HEK293 (cell line): ENCODE data around the gene EVL.

ENCODE experiments used
- EGR2 ChIP-seq: fragments of 450-650 bp; formaldehyde crosslinking; IDR thresholded peaks from 2 replicates; pipeline ENCODE4 v1.5.1; 2016; ENCODE audit warnings: low read depth, missing biosample characterization, missing genetic modification characterization
- KLF10 ChIP-seq: fragments of 450-650 bp; IDR thresholded peaks from 2 replicates; pipeline ENCODE4 v1.5.1; 2018; ENCODE audit warnings: missing biosample characterization, mild to moderate bottlenecking, missing genetic modification characterization
- MEIS1 ChIP-seq: sonication (generic); formaldehyde crosslinking; IDR thresholded peaks from 2 replicates; pipeline ENCODE4 v1.8.1; 2022; ENCODE audit warnings: missing genetic modification reagents, mild to moderate bottlenecking, borderline replicate concordance
- OSR2 ChIP-seq: fragments of 450-650 bp; formaldehyde crosslinking; IDR thresholded peaks from 2 replicates; pipeline ENCODE4 v1.5.1; 2016; ENCODE audit warnings: missing biosample characterization, missing genetic modification characterization
- PBX3 ChIP-seq: sonication (generic); formaldehyde crosslinking; IDR thresholded peaks from 2 replicates; pipeline ENCODE4 v1.8.1; 2022; ENCODE audit warnings: mild to moderate bottlenecking, moderate library complexity, missing genetic modification reagents
- PRDM6 ChIP-seq: fragments of 450-650 bp; formaldehyde crosslinking; IDR thresholded peaks from 2 replicates; pipeline ENCODE4 v1.5.1; 2017; ENCODE audit warnings: missing biosample characterization, missing genetic modification characterization
- SALL2 ChIP-seq: fragments of 450-650 bp; formaldehyde crosslinking; IDR thresholded peaks from 2 replicates; pipeline ENCODE4 v1.5.0; 2017; ENCODE audit warnings: missing biosample characterization, mild to moderate bottlenecking, missing genetic modification characterization, borderline replicate concordance
- SCRT2 ChIP-seq: fragments of 450-650 bp; formaldehyde crosslinking; IDR thresholded peaks from 2 replicates; pipeline ENCODE4 v1.5.1; 2016; ENCODE audit warnings: missing biosample characterization, missing genetic modification characterization
- TRIM28 ChIP-seq: IDR thresholded peaks from 2 replicates; pipeline ENCODE4 v1.6.1; 2011; ENCODE audit warnings: low read length, control low read depth, borderline replicate concordance
- TSHZ1 ChIP-seq: fragments of 450-650 bp; formaldehyde crosslinking; IDR thresholded peaks from 2 replicates; pipeline ENCODE4 v1.5.1; 2016; ENCODE audit warnings: missing biosample characterization, missing genetic modification characterization, borderline replicate concordance
- YY1 ChIP-seq: fragments of 450-650 bp; formaldehyde crosslinking; IDR thresholded peaks from 2 replicates; pipeline ENCODE4 v1.5.1; 2018; ENCODE audit warnings: missing biosample characterization, missing genetic modification characterization
- YY2 ChIP-seq: fragments of 450-650 bp; formaldehyde crosslinking; IDR thresholded peaks from 2 replicates; pipeline ENCODE4 v1.5.1; 2016; ENCODE audit warnings: missing biosample characterization, missing genetic modification characterization
- ZBTB48 ChIP-seq: fragments of 450-650 bp; formaldehyde crosslinking; IDR thresholded peaks from 2 replicates; pipeline ENCODE4 v1.5.1; 2016; ENCODE audit warnings: missing biosample characterization, missing genetic modification characterization
- ZFP37 ChIP-seq: fragments of 450-650 bp; formaldehyde crosslinking; IDR thresholded peaks from 2 replicates; pipeline ENCODE4 v1.5.1; 2016; ENCODE audit warnings: missing biosample characterization, missing genetic modification characterization
- ZNF10 ChIP-seq: fragments of 450-650 bp; formaldehyde crosslinking; IDR thresholded peaks from 2 replicates; pipeline ENCODE4 v1.5.1; 2017; ENCODE audit warnings: missing biosample characterization, missing genetic modification characterization
- ZNF114 ChIP-seq: fragments of 450-650 bp; formaldehyde crosslinking; IDR thresholded peaks from 2 replicates; pipeline ENCODE4 v1.5.0; 2017; ENCODE audit warnings: missing biosample characterization, missing genetic modification characterization
- ZNF18 ChIP-seq: fragments of 450-650 bp; formaldehyde crosslinking; IDR thresholded peaks from 2 replicates; pipeline ENCODE4 v1.5.1; 2016; ENCODE audit warnings: missing biosample characterization, missing genetic modification characterization
- ZNF202 ChIP-seq: fragments of 450-650 bp; formaldehyde crosslinking; IDR thresholded peaks from 2 replicates; pipeline ENCODE4 v1.5.1; 2016; ENCODE audit warnings: missing biosample characterization, missing genetic modification characterization, borderline replicate concordance
- ZNF398 ChIP-seq: fragments of 450-650 bp; formaldehyde crosslinking; IDR thresholded peaks from 2 replicates; pipeline ENCODE4 v1.5.1; 2017; ENCODE audit warnings: missing biosample characterization, missing genetic modification characterization
- ZNF513 ChIP-seq: fragments of 450-650 bp; IDR thresholded peaks from 2 replicates; pipeline ENCODE4 v1.5.1; 2018; ENCODE audit warnings: missing biosample characterization, missing genetic modification characterization
- ZNF514 ChIP-seq: fragments of 450-650 bp; formaldehyde crosslinking; IDR thresholded peaks from 2 replicates; pipeline ENCODE4 v1.5.1; 2016; ENCODE audit warnings: missing biosample characterization, missing genetic modification characterization
- ZNF549 ChIP-seq: fragments of 450-650 bp; IDR thresholded peaks from 2 replicates; pipeline ENCODE4 v1.5.1; 2018; ENCODE audit warnings: missing biosample characterization, missing genetic modification characterization, mild to moderate bottlenecking, inconsistent platforms, moderate library complexity
- ZNF596 ChIP-seq: fragments of 450-650 bp; IDR thresholded peaks from 2 replicates; pipeline ENCODE4 v1.5.0; 2018; ENCODE audit warnings: missing biosample characterization, mild to moderate bottlenecking, missing genetic modification characterization, moderate library complexity
- ZNF701 ChIP-seq: fragments of 450-650 bp; formaldehyde crosslinking; IDR thresholded peaks from 2 replicates; pipeline ENCODE4 v1.5.1; 2016; ENCODE audit warnings: missing biosample characterization, missing genetic modification characterization
- ZNF707 ChIP-seq: fragments of 450-650 bp; formaldehyde crosslinking; IDR thresholded peaks from 2 replicates; pipeline ENCODE4 v1.5.1; 2016; ENCODE audit warnings: missing biosample characterization, missing genetic modification characterization
- ZNF777 ChIP-seq: fragments of 450-650 bp; formaldehyde crosslinking; IDR thresholded peaks from 2 replicates; pipeline ENCODE4 v1.5.1; 2017; ENCODE audit warnings: missing biosample characterization, missing genetic modification characterization, borderline replicate concordance
- ZNF792 ChIP-seq: fragments of 450-650 bp; formaldehyde crosslinking; IDR thresholded peaks from 2 replicates; pipeline ENCODE4 v1.5.1; 2016; ENCODE audit warnings: missing biosample characterization, missing genetic modification characterization
- ZSCAN18 ChIP-seq: fragments of 450-650 bp; formaldehyde crosslinking; IDR thresholded peaks from 2 replicates; pipeline ENCODE4 v1.5.1; 2016; ENCODE audit warnings: missing biosample characterization, missing genetic modification characterization

EVL gene

GRCh38 chr14:100022772-100023451 lies 42.3 kb upstream of the EVL start (continued):
- TF ChIP-seq ZNF792 (tag by site-specific recombination): no peak
- TF ChIP-seq KLF10: peak; percentile 86
- TF ChIP-seq ZNF398 (tag by site-specific recombination): no peak
- TF ChIP-seq ZNF707 (tag by site-specific recombination): no peak
- no peak for TF ChIP-seq PBX3 (CRISPR knock-in tag)
- TF ChIP-seq ZNF777 (tag by site-specific recombination): no peak
- TF ChIP-seq ZNF514 (tag by site-specific recombination): no peak
- TF ChIP-seq ZNF549 (tag by site-specific recombination): no peak
- TF ChIP-seq ZNF18 (tag by site-specific recombination): peak; percentile 34; the same call in 1 of the 2 replicates
- TF ChIP-seq ZNF10: no peak
- no peak for TF ChIP-seq ZBTB48
- no peak for TF ChIP-seq MEIS1 (CRISPR knock-in tag)
- TF ChIP-seq OSR2 (tag by site-specific recombination): peak; percentile 75; the same call in 1 of the 2 replicates
- TF ChIP-seq SCRT2 (tag by site-specific recombination): peak; percentile 98
- TF ChIP-seq ZNF513: no peak
- no peak for TF ChIP-seq ZSCAN18 (tag by site-specific recombination)
- no peak for TF ChIP-seq YY1 (tag by site-specific recombination)
- peak; percentile 98 for TF ChIP-seq TSHZ1
- TF ChIP-seq ZFP37 (tag by site-specific recombination): no peak
- TF ChIP-seq ZNF701 (tag by site-specific recombination): no peak
- no peak for TF ChIP-seq ZNF114 (tag by site-specific recombination)
- TF ChIP-seq TRIM28: peak; percentile 80; the same call in 1 of the 2 replicates
- no peak for TF ChIP-seq SALL2 (tag by site-specific recombination)
- TF ChIP-seq ZNF202 (tag by site-specific recombination): no peak
- TF ChIP-seq ZNF596 (tag by site-specific recombination): no peak
- peak; percentile 81 for TF ChIP-seq EGR2 (tag by site-specific recombination)
- TF ChIP-seq PRDM6: peak; percentile 88
- no peak for TF ChIP-seq YY2 (tag by site-specific recombination)
